Activated CD8-positive, alpha-beta memory T cell treated with anti-CD3 and anti-CD28 coated beads, Interleukin-2, amount 50 U/mL, for 24 hours (primary cell): ENCODE data around the gene RFX6.

Source experiments
- DNase-seq: peaks from one replicate; pipeline ENCODE4 v3.0.0-alpha.2; 2020; ENCODE audit errors: extremely low read depth

Gene RFX6

DNA sequence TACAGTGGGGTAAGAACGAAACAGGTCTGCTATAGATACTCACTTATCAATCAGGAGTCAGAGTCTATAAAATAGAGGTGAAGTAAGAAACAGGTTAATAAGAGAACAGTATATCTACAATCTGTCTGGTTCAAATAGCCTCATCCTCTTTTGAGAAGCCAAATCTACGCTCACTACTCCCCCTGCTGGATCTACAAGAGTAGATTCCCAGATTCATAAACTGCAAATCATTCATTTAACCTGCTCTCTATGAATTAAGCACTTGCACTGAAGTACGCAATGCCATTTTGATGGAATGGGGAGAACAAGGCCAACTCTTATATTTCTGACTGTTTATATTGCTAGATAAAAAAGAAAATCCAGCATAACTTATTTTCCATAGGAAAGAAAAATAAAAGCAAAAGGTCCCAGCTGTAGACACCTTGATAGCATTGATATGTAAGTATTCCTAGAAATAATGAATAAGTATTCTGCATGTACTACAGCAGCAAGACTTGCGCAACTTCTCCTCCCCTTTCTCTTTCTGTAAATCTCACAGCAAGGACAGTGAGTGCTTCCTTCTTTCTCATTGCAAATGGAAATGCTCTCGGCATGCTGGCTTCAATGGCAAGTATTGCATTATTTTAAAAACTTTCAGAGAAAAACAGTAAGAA lies 92.3 kb downstream of the RFX6 start:
- no peak for DNase-seq

DNA sequence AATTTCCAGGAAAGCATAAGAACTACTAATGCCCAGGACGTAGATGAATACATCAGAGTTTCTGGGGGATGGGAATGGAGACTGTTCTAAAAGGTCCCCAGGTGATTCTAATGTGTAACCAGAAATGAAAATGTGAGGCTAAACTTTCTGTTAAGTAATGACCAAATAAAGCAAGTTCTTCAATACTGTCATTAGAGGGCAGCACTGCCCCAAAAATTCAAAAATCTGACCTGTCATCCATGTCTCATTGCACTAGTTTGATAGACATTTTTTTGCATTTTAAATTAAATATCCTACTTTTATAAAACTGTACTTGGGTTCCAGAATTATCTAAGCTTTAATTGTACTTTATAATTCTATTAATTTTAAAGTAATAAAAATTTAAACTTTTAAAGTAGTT lies 94.9 kb downstream of the RFX6 start:
- DNase-seq, result no peak

DNA sequence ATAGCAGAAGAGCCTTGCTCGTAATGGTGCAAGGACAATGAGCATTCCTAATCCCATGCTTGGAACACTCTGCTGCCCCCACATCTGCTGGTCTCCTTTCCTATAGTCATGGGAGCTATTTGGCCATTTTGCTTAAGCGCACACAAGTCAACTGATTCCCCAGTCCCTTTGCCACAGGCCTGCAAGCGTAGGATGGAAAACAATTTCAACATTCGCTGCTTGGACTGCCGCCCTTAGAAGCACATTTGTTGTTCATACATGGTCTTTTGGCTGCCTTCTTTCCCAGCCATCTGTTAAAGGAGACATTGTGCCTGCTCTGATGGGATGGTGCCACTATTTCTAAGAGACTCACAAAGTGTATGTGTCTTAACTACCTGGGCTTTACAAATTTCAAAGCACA lies 96.9 kb downstream of the RFX6 start:
- DNase-seq, result no peak

DNA sequence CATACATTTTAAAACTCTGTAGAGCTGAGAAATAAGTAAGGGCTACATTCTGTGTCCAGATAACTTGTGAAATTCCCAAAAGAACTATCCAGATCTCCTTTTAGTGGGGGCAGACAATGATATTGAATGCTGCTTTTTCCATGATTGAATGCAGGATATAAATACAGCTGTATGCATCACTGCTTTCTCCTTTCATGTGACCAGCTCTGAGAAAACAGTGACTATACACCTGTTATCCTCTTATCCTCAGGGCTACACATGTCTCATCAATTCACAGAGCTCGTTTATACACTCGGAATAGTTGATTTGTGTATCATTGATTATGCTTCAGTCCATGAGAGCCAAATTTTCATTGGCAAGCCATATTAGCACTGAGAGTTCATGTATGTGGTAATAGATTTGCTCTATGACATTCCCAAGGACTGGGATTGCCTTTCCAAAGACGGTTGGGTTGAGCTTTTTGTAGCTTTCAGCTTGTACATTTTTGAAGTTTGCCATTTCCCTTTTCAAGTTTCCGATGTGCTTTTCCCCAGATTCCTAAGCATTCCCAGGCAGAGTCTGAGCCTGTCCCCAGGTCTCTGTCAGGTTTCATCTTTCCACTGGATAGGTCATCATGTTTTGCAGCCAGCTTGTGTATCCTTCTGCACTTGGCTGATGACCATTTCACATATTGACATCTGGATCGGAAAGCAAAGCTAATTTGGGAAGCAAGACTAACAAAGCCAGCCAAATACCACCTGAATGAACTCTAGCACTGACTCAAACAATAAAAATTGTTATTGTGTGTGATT lies 97.7 kb downstream of the RFX6 start:
- no peak for DNase-seq

DNA sequence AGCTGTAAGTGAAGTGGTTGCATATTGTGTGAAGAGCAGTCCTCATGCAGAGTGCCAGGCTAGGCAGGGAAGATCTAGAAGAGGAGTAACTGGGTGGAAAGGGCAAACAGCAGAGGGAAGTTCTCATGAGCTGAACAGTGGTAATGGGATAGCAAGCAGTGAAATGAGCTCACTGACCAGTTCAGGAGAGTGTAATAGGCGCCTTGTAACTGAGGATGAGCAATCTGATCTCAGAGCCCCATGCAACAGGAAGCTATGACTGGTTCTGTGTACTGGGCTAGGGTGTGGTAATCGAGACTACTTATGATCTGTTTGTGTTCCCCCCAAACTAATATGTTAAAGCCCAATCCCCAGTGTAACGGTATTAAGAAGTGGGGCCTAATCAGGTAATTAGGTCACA lies 98.6 kb downstream of the RFX6 start:
- DNase-seq, result no peak

DNA sequence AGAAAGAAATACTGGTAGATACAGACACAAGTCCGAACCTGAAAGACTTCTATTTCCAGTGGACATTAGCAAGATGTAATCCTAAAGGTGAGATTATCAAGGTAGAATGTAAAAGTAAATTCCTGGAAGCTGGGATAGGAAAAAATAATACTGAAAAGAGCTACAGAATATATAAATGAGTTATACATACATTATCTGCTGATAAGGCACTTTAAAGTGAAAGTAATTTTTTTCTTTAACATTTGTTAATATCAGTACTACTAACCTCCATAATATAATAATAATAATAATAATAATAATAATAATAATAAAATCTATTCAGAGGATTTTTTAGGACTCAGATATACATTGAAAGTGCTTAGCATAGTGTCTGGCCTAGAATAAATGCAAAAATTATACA lies 102.5 kb downstream of the RFX6 start:
- DNase-seq, result no peak
